Activated B cell treated with CpG ODN at 0.5 μM for 24 hours (primary cell): ENCODE data around the gene ISOC2. TPM values are rescaled to one million over a fixed set of nuclear protein-coding genes. Genes with fewer than 3 reads are reported as not detected.
"Not testable (repeated sequence)": the region's sequence is repeated elsewhere in the genome, so short reads cannot be mapped to it uniquely, and the experiment has no call there.

Experiments used
- ATAC-seq: fragments of 200-7000 bp; cut with Tn5 transposase; one replicate; pipeline ENCODE4 v1.10.0; 2021; ENCODE audit warnings: low read depth, mild to moderate bottlenecking, moderate library complexity
- CTCF ChIA-PET: fragments of 350-600 bp; sonication (Branson Sonifier 250); formaldehyde crosslinking; loops from one replicate; lab custom pipeline; 2021; ENCODE audit warnings: antibody characterized with exemption; lab: Charles Lee
- POLR2A ChIA-PET: fragments of 350-600 bp; sonication (Branson Sonifier 250); formaldehyde crosslinking; loops from one replicate; lab custom pipeline; 2021; ENCODE audit warnings: antibody characterized with exemption; lab: Charles Lee
- DNase-seq: peaks from one replicate; pipeline ENCODE4 v3.0.0; 2022
- H3K27ac Mint-ChIP-seq: one replicate; pipeline ENCODE4 v1.8.0; 2020; ENCODE audit warnings: mixed read lengths
- H3K27me3 Mint-ChIP-seq: one replicate; pipeline ENCODE4 v1.8.0; 2021; ENCODE audit warnings: mixed read lengths
- H3K36me3 Mint-ChIP-seq: one replicate; pipeline ENCODE4 v1.8.0; 2021; ENCODE audit warnings: low read depth, mixed read lengths
- H3K4me1 Mint-ChIP-seq: one replicate; pipeline ENCODE4 v1.8.0; 2021; ENCODE audit warnings: mixed read lengths
- H3K4me3 Mint-ChIP-seq: one replicate; pipeline ENCODE4 v1.8.0; 2020; ENCODE audit warnings: mild to moderate bottlenecking, mixed read lengths
- H3K9me3 Mint-ChIP-seq: one replicate; pipeline ENCODE4 v1.8.0; 2020; ENCODE audit warnings: mixed read lengths
- CTCF ChIP-seq: fragments of 200-600 bp; IDR thresholded peaks from one replicate; pipeline ENCODE4 v1.8.0; 2022; ENCODE audit warnings: antibody characterized with exemption, mild to moderate bottlenecking
- intact Hi-C: fragments of 100-400 bp; cut with micrococcal nuclease; formaldehyde crosslinking; loops from one replicate; pipeline ENCODE4 v1.15.1; 2024
- total RNA-seq: library from RNA; stranded (reverse); gene quantifications from 2 replicates; pipeline ENCODE4 v1.2.3, GENCODE V29; 2022

Gene ISOC2
- total RNA-seq, 1 donor from 2014 or later, result 29.0 TPM

- Mint-ChIP-seq H3K9me3 (no peaks in the 10 kb centered on the region), H3K4me1 (peaks cover 19% of the 10 kb centered on the region), H3K27me3 (peaks cover 20% of the 10 kb centered on the region), H3K36me3 (peaks cover 2% of the 10 kb centered on the region), H3K4me3 (no peak overlapping the region), H3K27ac (no peak overlapping the region)
- POLR2A ChIA-PET, result no interaction called here
- intact Hi-C loops, result no loop called here
- CTCF ChIA-PET, result no interaction called here
- no peak for ATAC-seq
- no peak for DNase-seq
- no peak for TF ChIP-seq CTCF
Measured at GRCh38 chr19:55449469-55449868, 12.0 kb downstream of the ISOC2 start.

GRCh38 chr19:55448175-55448490, 13.3 kb downstream of the ISOC2 start:
- DNase-seq, intact Hi-C loops, H3K36me3 Mint-ChIP-seq, CTCF ChIA-PET, ATAC-seq, H3K27ac Mint-ChIP-seq, H3K4me3 Mint-ChIP-seq, H3K9me3 Mint-ChIP-seq: not testable (repeated sequence)
- peaks cover 27% of the 10 kb centered on the region for H3K27me3 Mint-ChIP-seq
- peaks cover 11% of the 10 kb centered on the region for H3K4me1 Mint-ChIP-seq
- POLR2A ChIA-PET, result interaction anchor here (0.5 kb wide), 1 partner anchor 27 kb away, joined by 3 read pairs; no protein-coding TSS in a partner anchor

DNA sequence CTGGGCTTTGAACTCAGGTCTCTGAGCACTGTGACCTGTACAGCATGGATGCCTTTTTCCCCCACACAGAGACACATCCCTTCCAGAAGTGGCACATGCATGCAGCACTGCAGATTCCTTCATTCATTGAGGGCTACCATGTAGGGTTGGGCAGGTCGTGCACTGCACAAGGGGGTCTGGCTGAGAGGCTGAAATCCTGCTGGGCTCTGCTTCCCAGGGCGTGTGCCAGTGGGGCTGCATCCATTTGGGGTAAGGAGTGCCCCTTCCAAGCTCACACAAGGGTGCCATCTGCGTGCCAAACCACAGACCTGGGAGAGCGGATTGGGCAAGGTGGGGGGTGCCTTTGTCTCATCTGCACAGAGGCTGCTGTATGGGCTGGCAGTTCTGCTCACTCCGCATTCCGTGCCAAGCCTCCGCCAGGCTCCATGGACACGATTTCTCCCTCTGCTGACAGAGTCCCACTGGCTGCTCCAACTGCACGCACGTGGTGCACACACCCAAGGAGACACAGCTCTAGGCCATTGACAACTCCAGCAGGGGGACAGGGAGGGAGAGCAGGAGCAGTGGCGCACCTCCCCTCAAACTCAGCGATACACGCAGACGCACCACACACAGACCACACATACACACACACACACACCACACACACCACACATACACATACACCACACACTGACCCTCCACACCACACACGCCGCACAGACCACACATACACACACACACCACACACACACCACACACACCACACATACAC, 13.8 kb downstream of the ISOC2 start:
- Mint-ChIP-seq H3K4me1 (peaks cover 12% of the 10 kb centered on the region), H3K27ac (no peak overlapping the region), H3K4me3 (no peak overlapping the region), H3K27me3 (peaks cover 29% of the 10 kb centered on the region), H3K36me3 (no peaks in the 10 kb centered on the region), H3K9me3 (no peaks in the 10 kb centered on the region)
- intact Hi-C loops, result no loop called here
- DNase-seq (no peak), ATAC-seq (no peak)
- no peak for TF ChIP-seq CTCF
- POLR2A ChIA-PET, result interaction anchor here (0.5 kb wide), 1 partner anchor 26 kb away, joined by 3 read pairs; no protein-coding TSS in a partner anchor
- CTCF ChIA-PET, result no interaction called here

DNA sequence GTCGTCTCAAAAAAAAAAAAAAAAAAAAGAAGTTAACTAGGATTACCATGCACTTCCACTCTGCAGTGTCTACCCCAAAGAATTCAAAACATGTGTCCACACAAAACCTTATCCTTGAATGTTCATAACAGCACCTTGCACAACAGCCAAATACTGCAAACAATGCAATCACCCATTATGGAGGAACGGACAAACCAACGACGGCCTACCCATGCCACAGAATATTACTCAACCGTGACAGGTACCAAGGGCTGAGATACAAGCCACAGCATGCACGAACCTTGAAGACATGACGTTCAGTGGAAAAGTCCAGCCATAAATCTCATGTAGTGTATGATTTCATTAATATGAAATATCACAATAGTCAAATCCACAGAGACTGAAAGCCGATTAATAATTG, 15.4 kb downstream of the ISOC2 start:
- H3K4me3 Mint-ChIP-seq, result no peak overlapping the region
- no peak for TF ChIP-seq CTCF
- ATAC-seq (no peak), DNase-seq (no peak)
- no peaks in the 10 kb centered on the region for H3K36me3 Mint-ChIP-seq
- intact Hi-C loops, result no loop called here
- H3K4me1 Mint-ChIP-seq, result peaks cover 14% of the 10 kb centered on the region
- ChIA-PET POLR2A (interaction anchor here (0.7 kb wide), 1 partner anchor 309 kb away, joined by 5 read pairs; no protein-coding TSS in a partner anchor), CTCF (no interaction called here)
- no peak overlapping the region for H3K27ac Mint-ChIP-seq
- no peaks in the 10 kb centered on the region for H3K9me3 Mint-ChIP-seq
- H3K27me3 Mint-ChIP-seq, result peaks cover 36% of the 10 kb centered on the region

GRCh38 chr19:55444646-55445045, 16.8 kb downstream of the ISOC2 start:
- Mint-ChIP-seq H3K9me3 (no peaks in the 10 kb centered on the region), H3K4me1 (peaks cover 17% of the 10 kb centered on the region), H3K4me3 (no peak overlapping the region), H3K27ac (no peak overlapping the region), H3K36me3 (no peaks in the 10 kb centered on the region), H3K27me3 (peaks cover 43% of the 10 kb centered on the region)
- ATAC-seq (no peak), DNase-seq (no peak)
- POLR2A ChIA-PET, result interaction anchor here (0.7 to 1.2 kb wide), 2 partner anchors 9 to 15 kb away, joined by 3 to 7 read pairs; no protein-coding TSS in a partner anchor
- no peak for TF ChIP-seq CTCF
- intact Hi-C loops, result no loop called here
- CTCF ChIA-PET, result no interaction called here
